Kidney tubule cell (primary cell): ENCODE results near the gene ECPAS.
A peak's percentile ranks its signal among the peaks of the same experiment; 100 is the strongest.
"Not testable (repeated sequence)": the region's sequence is repeated elsewhere in the genome, so short reads cannot be mapped to it uniquely, and the experiment has no call there.

ENCODE experiments used
- DNase-seq: peaks from one replicate; pipeline ENCODE4 v3.0.0-alpha.2; 2018; ENCODE audit warnings: low spot score

ECPAS gene

GRCh38 chr9:111467778-111468367 is 16.3 kb downstream of the ECPAS start:
- peak; percentile 37 for DNase-seq

- DNase-seq = no peak
These were observed 21.1 kb downstream of the ECPAS start for GRCh38 chr9:111463048-111463447.

- no peak for DNase-seq
These were observed 25.8 kb downstream of the ECPAS start for GRCh38 chr9:111458139-111459009.

DNA sequence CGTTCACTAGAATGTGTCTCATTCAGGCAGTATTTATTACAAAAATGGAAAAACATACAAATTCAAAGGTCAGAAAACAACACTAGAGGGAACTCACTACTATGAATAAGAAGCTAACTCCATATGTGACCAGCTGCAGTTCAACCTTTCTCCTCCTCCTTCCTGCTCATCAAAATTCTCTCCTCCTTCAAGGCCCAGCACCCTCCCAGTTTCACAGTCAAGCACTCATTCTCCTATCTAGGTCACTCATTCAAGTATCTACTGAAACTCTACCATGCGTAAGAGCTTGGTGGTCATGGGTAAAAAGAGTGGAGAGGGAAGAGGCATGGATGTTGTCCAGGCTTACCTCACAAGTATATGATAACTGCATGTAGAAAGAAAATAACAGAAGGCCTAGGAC is 27.7 kb downstream of the ECPAS start:
- peak; percentile 53 for DNase-seq

DNA sequence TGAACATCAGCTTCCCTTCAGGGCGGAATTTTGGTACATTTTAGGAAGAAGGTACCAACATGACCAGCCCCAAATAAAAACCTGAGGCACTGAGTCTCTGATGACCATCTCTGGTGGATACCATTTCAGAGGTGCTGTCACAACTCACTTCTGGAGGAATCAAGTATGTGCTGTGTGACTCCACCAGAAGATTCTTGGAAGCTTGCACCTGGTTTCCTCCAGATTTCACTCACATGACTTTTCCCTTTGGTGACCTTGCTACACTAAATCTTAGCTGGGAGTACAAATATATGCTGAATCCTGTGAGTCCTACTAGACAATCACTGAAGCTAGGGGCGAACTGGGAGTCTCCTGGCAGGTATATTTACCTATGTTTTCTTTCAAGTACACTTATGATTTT is 28.5 kb downstream of the ECPAS start:
- DNase-seq = no peak

GRCh38 chr9:111454751-111455150 is 29.4 kb downstream of the ECPAS start:
- DNase-seq = no peak

DNA sequence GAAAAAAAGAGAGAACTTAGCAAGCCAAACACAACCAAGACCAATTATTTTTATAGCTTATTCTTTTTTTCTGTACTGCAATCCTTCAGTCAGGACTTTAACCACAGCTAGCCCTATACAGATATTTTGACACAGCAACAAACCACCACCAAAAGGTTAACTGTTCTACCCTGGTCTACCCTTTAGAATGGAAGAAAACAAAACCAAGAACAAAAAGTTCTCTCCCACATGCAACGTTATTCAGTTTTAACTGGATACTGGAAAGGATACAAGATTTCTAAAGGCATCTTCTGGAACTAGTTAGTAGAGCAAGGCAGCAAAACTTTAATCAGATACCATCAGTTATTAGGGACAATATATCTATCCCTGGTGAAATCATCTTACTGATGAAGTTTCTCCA is 32.6 kb downstream of the ECPAS start:
- no peak for DNase-seq

- no peak for DNase-seq
These were observed 34.1 kb downstream of the ECPAS start for GRCh38 chr9:111450124-111450523.

DNA sequence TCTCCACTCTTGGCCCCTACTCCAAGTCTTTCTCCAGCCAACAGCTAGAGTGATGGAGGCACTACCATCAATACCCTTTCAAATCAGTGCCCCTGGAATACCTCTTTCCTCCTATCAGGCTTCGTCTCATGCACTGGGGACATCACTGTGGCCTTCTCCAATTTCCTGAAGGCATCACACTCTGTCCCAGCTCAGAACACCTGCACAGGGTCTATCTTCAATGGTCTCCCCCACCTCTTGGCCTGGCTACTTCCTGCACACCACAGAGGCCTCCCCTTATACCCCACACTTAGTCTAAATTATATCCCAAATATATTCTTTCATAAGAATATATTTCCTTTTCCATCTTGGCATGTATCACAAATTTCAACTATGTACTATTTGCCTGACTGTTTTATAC is 34.5 kb downstream of the ECPAS start:
- no peak for DNase-seq

GRCh38 chr9:111445799-111446198 is 38.4 kb downstream of the ECPAS start:
- not testable (repeated sequence) for DNase-seq

DNA sequence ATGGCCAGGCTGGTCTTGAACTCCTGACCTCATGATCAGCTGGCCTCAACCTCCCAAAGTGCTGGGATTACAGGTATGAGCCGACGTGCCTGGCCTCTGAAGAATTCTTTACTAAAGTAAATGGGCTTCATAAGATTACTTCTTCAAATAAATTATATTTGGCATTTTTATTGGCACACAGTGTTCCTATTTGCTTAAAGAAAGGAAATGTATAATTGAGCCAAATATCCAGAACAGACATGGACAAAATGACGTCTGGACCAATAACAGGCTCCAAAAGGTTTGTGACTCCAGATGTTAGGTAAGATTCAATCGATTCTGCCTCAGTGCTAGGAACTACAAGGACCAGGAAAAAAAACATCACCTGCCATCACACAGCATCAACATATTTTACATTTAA is 40.7 kb downstream of the ECPAS start:
- no peak for DNase-seq

DNA sequence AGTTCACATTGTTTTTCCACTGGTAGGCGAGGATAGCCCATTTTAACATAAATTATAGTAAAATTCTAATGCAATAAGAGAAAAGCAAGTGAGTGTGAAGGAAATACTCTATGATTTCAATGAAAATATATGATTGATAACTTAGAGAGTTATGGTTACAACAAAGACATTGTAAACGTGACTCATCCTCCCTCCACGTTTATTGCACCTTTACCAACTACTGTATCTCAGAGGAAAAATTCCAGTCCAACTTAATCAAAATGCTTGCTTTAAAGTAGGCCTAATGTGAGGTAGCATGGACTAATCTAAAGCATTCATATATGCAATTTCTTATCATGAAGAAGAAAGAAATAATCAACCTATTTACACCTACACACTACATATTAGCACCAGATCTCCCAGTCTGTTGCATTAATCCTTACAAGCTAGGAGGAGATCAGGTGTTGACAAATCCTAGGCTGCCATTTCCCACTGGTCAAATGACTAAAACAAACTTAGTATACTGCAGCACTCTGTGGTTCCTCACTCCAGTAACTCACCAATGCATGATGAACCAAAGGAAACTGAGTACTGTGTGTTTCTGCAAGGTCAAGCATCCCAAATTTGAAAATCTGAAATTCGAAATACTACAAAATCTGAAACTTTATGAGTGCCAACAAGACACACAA is 41.7 kb downstream of the ECPAS start:
- DNase-seq = no peak

DNA sequence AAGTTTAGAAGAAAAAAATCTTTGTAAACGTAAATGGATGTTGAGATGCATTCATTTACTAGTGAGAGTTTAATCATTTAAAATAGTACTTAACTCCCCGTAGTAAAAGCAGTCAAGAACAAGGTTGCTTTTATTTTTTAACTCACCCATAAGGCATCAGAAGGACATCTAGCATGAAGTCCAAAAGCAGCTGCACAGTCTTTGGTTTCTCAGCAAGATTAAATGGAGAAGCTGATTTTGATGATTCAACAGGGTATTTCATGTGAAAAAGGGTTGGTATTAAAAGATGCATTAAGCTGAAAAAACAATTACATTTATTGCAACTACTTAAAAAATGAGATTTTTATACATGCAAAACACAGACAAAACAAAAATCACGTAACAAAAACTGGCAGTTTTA is 44.0 kb downstream of the ECPAS start:
- DNase-seq = no peak

- no peak for DNase-seq
These were observed 45.5 kb downstream of the ECPAS start for GRCh38 chr9:111438541-111439235.

DNA sequence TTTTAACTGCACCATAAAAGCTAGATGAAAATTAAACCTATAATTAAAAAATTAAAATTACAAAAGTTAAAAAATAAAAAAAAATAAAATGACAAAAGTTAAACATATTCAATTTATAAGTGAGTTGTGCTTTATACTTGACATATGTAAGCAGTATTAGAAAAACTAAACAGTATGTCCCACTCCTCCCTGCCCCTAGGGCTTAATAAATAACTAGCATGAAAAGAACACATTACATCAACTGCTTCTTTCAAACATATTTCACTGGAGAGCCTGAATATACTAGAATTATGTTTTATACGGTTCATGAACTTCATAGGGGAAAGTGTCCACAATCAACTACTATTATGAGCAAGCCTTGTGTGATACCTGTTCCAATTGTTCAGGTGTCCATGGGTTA is 47.6 kb downstream of the ECPAS start:
- DNase-seq = no peak

DNA sequence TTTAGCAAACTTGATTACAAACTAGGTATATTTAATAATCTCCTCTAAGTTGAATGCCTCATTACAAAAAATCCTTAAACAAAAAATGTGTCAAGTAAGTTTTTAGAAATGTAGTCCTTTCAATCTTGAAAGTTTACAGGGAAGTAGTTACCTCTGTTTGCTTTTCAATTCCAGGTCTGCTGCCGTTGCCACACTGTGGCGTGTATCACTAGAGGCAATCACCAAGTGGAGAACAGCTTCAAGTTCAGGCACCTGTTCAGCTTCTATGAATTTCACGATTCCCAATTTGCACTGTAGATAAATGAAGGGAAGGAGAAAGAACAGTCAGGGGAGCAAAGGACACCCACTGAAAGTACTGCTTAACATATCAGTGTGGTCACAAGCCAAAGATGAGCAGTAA is 51.1 kb downstream of the ECPAS start:
- DNase-seq = no peak

GRCh38 chr9:111431684-111432083 is 52.5 kb downstream of the ECPAS start:
- DNase-seq = no peak

GRCh38 chr9:111429175-111429574 is 55.0 kb downstream of the ECPAS start:
- DNase-seq = peak; percentile 25

DNA sequence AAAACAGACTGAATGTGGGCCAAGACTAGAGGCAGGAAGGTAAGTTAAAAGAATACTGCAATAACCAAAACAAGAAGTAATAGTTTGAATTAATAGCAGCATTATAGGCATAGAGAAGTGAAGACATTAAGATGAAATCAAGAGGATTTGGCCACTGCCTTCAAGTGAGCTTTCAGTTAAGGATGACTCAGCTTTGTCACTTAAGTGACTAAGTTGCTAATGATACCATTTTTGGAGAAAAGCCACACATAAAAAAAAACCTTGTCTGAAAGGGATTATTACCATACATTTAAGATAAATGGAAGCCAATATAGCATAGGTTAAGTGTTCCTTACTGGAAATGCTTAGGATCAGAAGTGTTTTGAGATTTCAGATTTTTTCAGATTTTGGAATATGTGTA is 57.0 kb downstream of the ECPAS start:
- peak; percentile 49 for DNase-seq

DNA sequence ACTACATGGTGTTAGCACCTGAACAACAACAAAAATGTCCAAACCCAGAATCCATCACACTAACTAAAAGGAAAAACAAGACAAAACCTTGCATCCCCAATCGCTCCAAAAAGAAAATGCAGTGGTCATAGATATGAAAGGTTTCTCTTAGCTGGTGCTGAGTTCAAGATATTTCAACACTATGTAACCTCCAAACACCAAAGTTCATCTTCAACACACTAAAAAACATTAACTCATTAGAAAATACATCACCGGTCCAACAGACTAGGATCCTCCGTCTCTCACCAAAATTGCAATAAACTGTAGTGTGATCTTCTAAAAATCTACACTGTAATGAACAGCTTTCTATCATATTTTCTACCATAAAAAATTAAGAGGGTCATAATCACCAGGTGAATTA is 60.8 kb downstream of the ECPAS start:
- DNase-seq = no peak

DNA sequence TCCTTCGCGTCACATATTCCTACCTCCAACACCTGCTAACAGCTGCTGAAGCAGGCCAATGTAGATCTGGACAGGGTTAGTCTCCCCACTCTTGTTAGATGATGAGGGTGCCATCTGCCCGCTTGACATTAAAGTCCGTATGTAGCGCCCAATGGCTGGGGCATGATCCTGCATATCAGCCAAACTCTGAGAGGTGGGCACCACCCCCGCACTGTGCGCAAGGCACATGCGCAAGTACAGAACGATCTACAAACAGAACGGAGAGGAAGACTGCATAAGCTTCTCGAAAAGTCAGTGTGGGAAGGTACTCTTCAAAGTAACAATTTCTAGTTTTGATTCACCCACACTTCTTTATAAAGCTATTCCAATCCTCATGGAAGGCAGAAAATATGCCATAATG is 69.8 kb downstream of the ECPAS start:
- DNase-seq = no peak

DNA sequence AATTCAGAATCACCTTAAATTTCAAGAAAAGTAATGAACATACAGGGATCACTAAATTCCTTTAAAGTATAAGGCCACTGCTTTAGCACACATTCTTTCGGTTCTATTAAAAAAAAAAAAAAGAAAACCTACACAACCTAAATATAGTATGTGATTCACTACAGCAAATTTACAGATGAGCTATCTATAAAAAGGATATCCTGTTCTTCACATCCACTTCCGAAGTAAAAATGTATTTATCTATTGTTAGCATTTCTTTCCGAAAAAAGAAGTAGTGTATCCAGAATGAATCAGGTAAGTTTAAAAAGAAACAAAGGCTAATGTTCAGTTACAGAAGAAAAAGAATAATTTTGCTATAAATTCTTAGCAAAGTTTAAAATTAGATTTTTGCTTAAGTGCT is 70.2 kb downstream of the ECPAS start:
- DNase-seq = no peak

DNA sequence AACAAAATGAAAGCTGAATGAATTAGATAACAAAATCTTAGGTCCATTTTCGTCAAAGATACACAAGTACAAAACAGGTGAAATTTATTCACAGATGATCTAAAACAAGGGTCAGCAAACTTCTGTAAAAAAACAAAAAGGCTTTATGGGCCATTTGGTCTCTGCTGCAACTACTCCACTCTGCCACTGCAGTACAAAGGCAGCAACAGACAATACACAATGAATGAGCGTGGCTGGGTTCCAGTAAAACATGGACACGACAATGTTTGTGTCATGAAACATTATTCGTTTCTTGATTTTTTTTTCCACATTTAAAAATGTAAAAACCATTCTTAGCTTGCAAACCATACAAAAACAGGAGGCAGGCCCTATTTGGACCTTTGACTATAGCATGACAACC is 71.9 kb downstream of the ECPAS start:
- DNase-seq = no peak
